H1 (cell line): ENCODE measurements around the gene ASAP3. TPM values are rescaled to one million over a fixed set of nuclear protein-coding genes. Genes with fewer than 3 reads are reported as not detected.

Source experiments
- BACH1 ChIP-seq: IDR thresholded peaks from 2 replicates; pipeline ENCODE4 v1.6.1; 2012; ENCODE audit warnings: low read length, improper control_type of control experiment
- GTF2F1 ChIP-seq: IDR thresholded peaks from 2 replicates; pipeline ENCODE4 v1.6.1; 2012; ENCODE audit warnings: low read depth, low read length, improper control_type of control experiment, borderline replicate concordance
- RAD21 ChIP-seq, 2 experiments: IDR thresholded peaks in 1 of 2; conservative IDR thresholded peaks in 1 of 2; 2 replicates each; pipeline ENCODE4 v1.6.1; 2011; ENCODE audit warnings: low read depth in 2 of 2, low read length in 2 of 2, improper control_type of control experiment in 1 of 2, inconsistent platforms in 1 of 2, mild to moderate bottlenecking in 1 of 2, moderate library complexity in 1 of 2
- RBBP5 ChIP-seq: IDR thresholded peaks from 2 replicates; pipeline ENCODE4 v1.7.1; 2012; ENCODE audit warnings: low read depth, mild to moderate bottlenecking, inconsistent platforms, low read length, moderate library complexity, borderline replicate concordance
- RXRA ChIP-seq: IDR thresholded peaks from 2 replicates; pipeline ENCODE4 v1.6.1; 2011; ENCODE audit warnings: low read depth, mild to moderate bottlenecking, low read length, moderate library complexity; ENCODE audit not compliant: insufficient read depth
- SP1 ChIP-seq: IDR thresholded peaks from 2 replicates; pipeline ENCODE4 v1.6.1; 2011; ENCODE audit warnings: low read depth, low read length
- SP2 ChIP-seq: IDR thresholded peaks from 2 replicates; pipeline ENCODE4 v1.6.1; 2012; ENCODE audit warnings: mild to moderate bottlenecking, low read length, inconsistent platforms
- TBP ChIP-seq: IDR thresholded peaks from 2 replicates; pipeline ENCODE4 v1.6.1; 2011; ENCODE audit warnings: low read depth, low read length, improper control_type of control experiment
- TEAD4 ChIP-seq: IDR thresholded peaks from 2 replicates; pipeline ENCODE4 v1.6.1; 2012; ENCODE audit warnings: low read depth, low read length, inconsistent platforms, mixed read lengths
- polyA plus RNA-seq, 7 experiments: library from polyadenylated mRNA; depleted of rRNA in 3 of 7; stranded (reverse) in 5 of 7; unstranded in 2 of 7; fragments of >200 nt in 5 of 7; fragments of 200-250 nt in 2 of 7; gene quantifications; 1 replicate in 5 of 7; 2 replicates in 1 of 7; 4 replicates in 1 of 7; pipeline versions ENCODE4 v1.2.1 to v1.2.3, GENCODE V29; 2011 to 2013; ENCODE audit warnings: missing spikeins in 2 of 7, mixed read lengths in 2 of 7
- total RNA-seq: library from RNA; stranded (reverse); fragmentation: NEBNext Ultra II Directional; extraction: Animal tissue kit (Norgen Biotek cat#: 25700); gene quantifications from 2 replicates; pipeline ENCODE4 v1.2.1, GENCODE V29; 2021
- TF ChIP-seq, protein P1 (sequence below): fragments of 300-600 bp; sonication (generic); IDR thresholded peaks from 2 replicates; pipeline ENCODE4 v1.7.1; 2012; ENCODE audit warnings: low read length, moderate library complexity, mild to moderate bottlenecking, inconsistent platforms; ENCODE audit not compliant: insufficient replicate concordance

The ASAP3 gene
- total and polyA plus RNA-seq, 2 of the 8 experiments (the other 6 are each of a cell fraction or from before 2014, with no cell fraction given) = 53.1 to 58.0 TPM

GRCh38 chr1:23434260-23434775 lies 49.7 kb downstream of the ASAP3 start (continued):
- TF ChIP-seq, protein P1, sequence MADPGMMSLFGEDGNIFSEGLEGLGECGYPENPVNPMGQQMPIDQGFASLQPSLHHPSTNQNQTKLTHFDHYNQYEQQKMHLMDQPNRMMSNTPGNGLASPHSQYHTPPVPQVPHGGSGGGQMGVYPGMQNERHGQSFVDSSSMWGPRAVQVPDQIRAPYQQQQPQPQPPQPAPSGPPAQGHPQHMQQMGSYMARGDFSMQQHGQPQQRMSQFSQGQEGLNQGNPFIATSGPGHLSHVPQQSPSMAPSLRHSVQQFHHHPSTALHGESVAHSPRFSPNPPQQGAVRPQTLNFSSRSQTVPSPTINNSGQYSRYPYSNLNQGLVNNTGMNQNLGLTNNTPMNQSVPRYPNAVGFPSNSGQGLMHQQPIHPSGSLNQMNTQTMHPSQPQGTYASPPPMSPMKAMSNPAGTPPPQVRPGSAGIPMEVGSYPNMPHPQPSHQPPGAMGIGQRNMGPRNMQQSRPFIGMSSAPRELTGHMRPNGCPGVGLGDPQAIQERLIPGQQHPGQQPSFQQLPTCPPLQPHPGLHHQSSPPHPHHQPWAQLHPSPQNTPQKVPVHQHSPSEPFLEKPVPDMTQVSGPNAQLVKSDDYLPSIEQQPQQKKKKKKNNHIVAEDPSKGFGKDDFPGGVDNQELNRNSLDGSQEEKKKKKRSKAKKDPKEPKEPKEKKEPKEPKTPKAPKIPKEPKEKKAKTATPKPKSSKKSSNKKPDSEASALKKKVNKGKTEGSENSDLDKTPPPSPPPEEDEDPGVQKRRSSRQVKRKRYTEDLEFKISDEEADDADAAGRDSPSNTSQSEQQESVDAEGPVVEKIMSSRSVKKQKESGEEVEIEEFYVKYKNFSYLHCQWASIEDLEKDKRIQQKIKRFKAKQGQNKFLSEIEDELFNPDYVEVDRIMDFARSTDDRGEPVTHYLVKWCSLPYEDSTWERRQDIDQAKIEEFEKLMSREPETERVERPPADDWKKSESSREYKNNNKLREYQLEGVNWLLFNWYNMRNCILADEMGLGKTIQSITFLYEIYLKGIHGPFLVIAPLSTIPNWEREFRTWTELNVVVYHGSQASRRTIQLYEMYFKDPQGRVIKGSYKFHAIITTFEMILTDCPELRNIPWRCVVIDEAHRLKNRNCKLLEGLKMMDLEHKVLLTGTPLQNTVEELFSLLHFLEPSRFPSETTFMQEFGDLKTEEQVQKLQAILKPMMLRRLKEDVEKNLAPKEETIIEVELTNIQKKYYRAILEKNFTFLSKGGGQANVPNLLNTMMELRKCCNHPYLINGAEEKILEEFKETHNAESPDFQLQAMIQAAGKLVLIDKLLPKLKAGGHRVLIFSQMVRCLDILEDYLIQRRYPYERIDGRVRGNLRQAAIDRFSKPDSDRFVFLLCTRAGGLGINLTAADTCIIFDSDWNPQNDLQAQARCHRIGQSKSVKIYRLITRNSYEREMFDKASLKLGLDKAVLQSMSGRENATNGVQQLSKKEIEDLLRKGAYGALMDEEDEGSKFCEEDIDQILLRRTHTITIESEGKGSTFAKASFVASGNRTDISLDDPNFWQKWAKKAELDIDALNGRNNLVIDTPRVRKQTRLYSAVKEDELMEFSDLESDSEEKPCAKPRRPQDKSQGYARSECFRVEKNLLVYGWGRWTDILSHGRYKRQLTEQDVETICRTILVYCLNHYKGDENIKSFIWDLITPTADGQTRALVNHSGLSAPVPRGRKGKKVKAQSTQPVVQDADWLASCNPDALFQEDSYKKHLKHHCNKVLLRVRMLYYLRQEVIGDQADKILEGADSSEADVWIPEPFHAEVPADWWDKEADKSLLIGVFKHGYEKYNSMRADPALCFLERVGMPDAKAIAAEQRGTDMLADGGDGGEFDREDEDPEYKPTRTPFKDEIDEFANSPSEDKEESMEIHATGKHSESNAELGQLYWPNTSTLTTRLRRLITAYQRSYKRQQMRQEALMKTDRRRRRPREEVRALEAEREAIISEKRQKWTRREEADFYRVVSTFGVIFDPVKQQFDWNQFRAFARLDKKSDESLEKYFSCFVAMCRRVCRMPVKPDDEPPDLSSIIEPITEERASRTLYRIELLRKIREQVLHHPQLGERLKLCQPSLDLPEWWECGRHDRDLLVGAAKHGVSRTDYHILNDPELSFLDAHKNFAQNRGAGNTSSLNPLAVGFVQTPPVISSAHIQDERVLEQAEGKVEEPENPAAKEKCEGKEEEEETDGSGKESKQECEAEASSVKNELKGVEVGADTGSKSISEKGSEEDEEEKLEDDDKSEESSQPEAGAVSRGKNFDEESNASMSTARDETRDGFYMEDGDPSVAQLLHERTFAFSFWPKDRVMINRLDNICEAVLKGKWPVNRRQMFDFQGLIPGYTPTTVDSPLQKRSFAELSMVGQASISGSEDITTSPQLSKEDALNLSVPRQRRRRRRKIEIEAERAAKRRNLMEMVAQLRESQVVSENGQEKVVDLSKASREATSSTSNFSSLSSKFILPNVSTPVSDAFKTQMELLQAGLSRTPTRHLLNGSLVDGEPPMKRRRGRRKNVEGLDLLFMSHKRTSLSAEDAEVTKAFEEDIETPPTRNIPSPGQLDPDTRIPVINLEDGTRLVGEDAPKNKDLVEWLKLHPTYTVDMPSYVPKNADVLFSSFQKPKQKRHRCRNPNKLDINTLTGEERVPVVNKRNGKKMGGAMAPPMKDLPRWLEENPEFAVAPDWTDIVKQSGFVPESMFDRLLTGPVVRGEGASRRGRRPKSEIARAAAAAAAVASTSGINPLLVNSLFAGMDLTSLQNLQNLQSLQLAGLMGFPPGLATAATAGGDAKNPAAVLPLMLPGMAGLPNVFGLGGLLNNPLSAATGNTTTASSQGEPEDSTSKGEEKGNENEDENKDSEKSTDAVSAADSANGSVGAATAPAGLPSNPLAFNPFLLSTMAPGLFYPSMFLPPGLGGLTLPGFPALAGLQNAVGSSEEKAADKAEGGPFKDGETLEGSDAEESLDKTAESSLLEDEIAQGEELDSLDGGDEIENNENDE = no peak
- TF ChIP-seq TBP (no peak), SP1 (no peak), RAD21 (IDR thresholded peaks at IDR 0.05 in 1 of 2, conservative IDR thresholded peaks at IDR 0.05 in 1 of 2; ENCODE audit: low read depth in 2 of 2, low read length in 2 of 2) (no peak), BACH1 (no peak), TEAD4 (no peak), GTF2F1 (no peak), RBBP5 (no peak), RXRA (no peak), SP2 (no peak)
